SK-N-SH treated with all-trans-retinoic acid at 6 μM for 48 hours (cell line): ENCODE data around the gene SLC27A5.
A peak's percentile ranks its signal among the peaks of the same experiment; 100 is the strongest.

Source experiments
- ATAC-seq: fragments of 200-7000 bp; cut with Tn5 transposase; 3 replicates; pipeline ENCODE4 v1.9.1; 2020; ENCODE audit warnings: mild to moderate bottlenecking, moderate library complexity
- ARNTL ChIP-seq: fragments of 450-650 bp; formaldehyde crosslinking; IDR thresholded peaks from 2 replicates; pipeline ENCODE4 v1.5.0; 2020; ENCODE audit warnings: low read depth, mild to moderate bottlenecking, moderate library complexity, borderline replicate concordance
- BACH2 ChIP-seq: fragments of 250-450 bp; sonication (Bioruptor Pico); IDR thresholded peaks from 2 replicates; pipeline ENCODE4 v1.9.0; 2021; ENCODE audit warnings: mild to moderate bottlenecking, borderline replicate concordance
- ESRRG ChIP-seq: fragments of 250-450 bp; sonication (Bioruptor Pico); IDR thresholded peaks from 2 replicates; pipeline ENCODE4 v1.6.1; 2021; ENCODE audit warnings: mild to moderate bottlenecking
- GLIS3 ChIP-seq: fragments of 250-450 bp; sonication (Bioruptor Pico); IDR thresholded peaks from 2 replicates; pipeline ENCODE4 v1.5.0; 2020; ENCODE audit warnings: mild to moderate bottlenecking, moderate library complexity
- OSR1 ChIP-seq: fragments of 250-450 bp; sonication (Bioruptor Pico); IDR thresholded peaks from 2 replicates; pipeline ENCODE4 v1.8.0; 2022; ENCODE audit warnings: moderate library complexity, mild to moderate bottlenecking, inconsistent platforms
- PPARA ChIP-seq: fragments of 250-450 bp; sonication (Bioruptor Pico); IDR thresholded peaks from 2 replicates; pipeline ENCODE4 v1.5.0; 2020; ENCODE audit warnings: mild to moderate bottlenecking, borderline replicate concordance
- RARB ChIP-seq: fragments of 250-450 bp; sonication (Bioruptor Pico); IDR thresholded peaks from 2 replicates; pipeline ENCODE4 v1.8.0; 2021; ENCODE audit warnings: mild to moderate bottlenecking, moderate library complexity
- TCF4 ChIP-seq: fragments of 250-450 bp; sonication (Bioruptor Pico); IDR thresholded peaks from 2 replicates; pipeline ENCODE4 v1.8.0; 2021; ENCODE audit warnings: mild to moderate bottlenecking, moderate library complexity, borderline replicate concordance
- TOX ChIP-seq: fragments of 250-450 bp; sonication (Bioruptor Pico); IDR thresholded peaks from 2 replicates; pipeline ENCODE4 v1.8.0; 2021; ENCODE audit warnings: mild to moderate bottlenecking, moderate library complexity, borderline replicate concordance
- TSHZ2 ChIP-seq: fragments of 250-450 bp; sonication (Bioruptor Pico); IDR thresholded peaks from 2 replicates; pipeline ENCODE4 v1.5.0; 2020; ENCODE audit warnings: mild to moderate bottlenecking, moderate library complexity
- ZC3H10 ChIP-seq: fragments of 250-450 bp; sonication (Bioruptor Pico); IDR thresholded peaks from 2 replicates; pipeline ENCODE4 v1.5.1; 2021; ENCODE audit warnings: mild to moderate bottlenecking, moderate library complexity
- ZFP3 ChIP-seq: fragments of 250-450 bp; sonication (Bioruptor Pico); IDR thresholded peaks from 2 replicates; pipeline ENCODE4 v1.5.0; 2020; ENCODE audit warnings: mild to moderate bottlenecking, moderate library complexity
- ZFP30 ChIP-seq: fragments of 450-650 bp; formaldehyde crosslinking; IDR thresholded peaks from 2 replicates; pipeline ENCODE4 v1.5.0; 2022; ENCODE audit warnings: mild to moderate bottlenecking, moderate library complexity
- ZNF565 ChIP-seq: fragments of 450-650 bp; formaldehyde crosslinking; conservative IDR thresholded peaks from 2 replicates; pipeline ENCODE4 v1.5.0; 2020; ENCODE audit warnings: low read depth, mild to moderate bottlenecking, moderate library complexity
- ZNF70 ChIP-seq: fragments of 450-650 bp; formaldehyde crosslinking; IDR thresholded peaks from 2 replicates; pipeline ENCODE4 v1.5.0; 2020; ENCODE audit warnings: mild to moderate bottlenecking, moderate library complexity
- ZNF8 ChIP-seq: fragments of 450-650 bp; formaldehyde crosslinking; IDR thresholded peaks from 2 replicates; pipeline ENCODE4 v1.5.0; 2020; ENCODE audit warnings: mild to moderate bottlenecking, moderate library complexity
- TF ChIP-seq, protein P1 (sequence below): fragments of 250-450 bp; sonication (Bioruptor Pico); IDR thresholded peaks from 2 replicates; pipeline ENCODE4 v1.5.1; 2021; ENCODE audit warnings: mild to moderate bottlenecking, moderate library complexity
- TF ChIP-seq, protein P2 (sequence below): fragments of 250-450 bp; sonication (Bioruptor Pico); IDR thresholded peaks from 2 replicates; pipeline ENCODE4 v1.5.1; 2020; ENCODE audit warnings: low read depth, mild to moderate bottlenecking, moderate library complexity

SLC27A5 gene

DNA sequence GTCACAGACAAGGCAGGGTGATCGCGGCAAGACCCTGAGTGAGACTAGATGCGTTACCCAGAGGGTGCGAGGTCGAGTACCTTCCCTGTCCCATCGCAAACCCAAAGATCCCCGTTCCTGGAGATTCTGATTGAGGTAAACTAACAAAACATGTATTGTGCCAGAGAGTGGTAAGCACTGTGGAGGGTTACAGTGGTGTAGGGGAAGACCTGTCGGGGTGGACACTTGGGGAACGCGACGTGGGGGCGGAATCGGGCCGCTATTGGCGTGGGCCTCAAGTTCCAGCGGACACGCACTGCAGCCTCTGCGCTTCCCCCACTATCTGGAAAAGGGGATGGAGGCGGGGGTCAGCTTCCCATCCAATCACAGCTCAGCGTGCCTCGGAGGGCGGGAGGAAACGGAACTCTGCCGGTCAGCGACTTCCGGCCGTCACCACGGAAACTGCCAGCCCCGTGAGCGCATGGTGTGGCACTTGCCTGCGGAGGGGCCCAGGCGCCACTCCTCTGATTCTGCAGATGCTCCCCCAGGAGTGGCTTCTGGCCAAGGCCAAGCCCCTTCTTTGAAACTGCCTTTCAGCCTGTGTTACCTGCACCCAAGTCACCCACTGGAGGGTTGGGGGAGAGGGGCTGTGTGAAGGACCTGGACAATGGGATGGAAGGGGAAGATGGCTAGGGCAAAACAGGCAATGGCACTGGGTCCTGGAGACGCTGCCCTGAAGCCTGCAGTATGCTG lies 47.6 kb upstream of the SLC27A5 start:
- TF ChIP-seq ZNF565 (CRISPR knock-in tag), result peak; percentile 72; the same call in 1 of the 2 replicates
- 0 out of 2 replicates have a peak, but pooled peaks have one; percentile 5 for TF ChIP-seq ZC3H10
- TF ChIP-seq TSHZ2 (CRISPR knock-in tag), result 0 out of 2 replicates have a peak, but pooled peaks have one; percentile 23
- no peak for TF ChIP-seq TOX (CRISPR knock-in tag)
- no peak for TF ChIP-seq ARNTL (CRISPR knock-in tag)
- 0 out of 2 replicates have a peak, but pooled peaks have one; percentile 32 for TF ChIP-seq ZNF70 (CRISPR knock-in tag)
- peak; percentile 6; the same call in 1 of the 2 replicates for TF ChIP-seq GLIS3
- ATAC-seq, result peak; percentile 71

DNA sequence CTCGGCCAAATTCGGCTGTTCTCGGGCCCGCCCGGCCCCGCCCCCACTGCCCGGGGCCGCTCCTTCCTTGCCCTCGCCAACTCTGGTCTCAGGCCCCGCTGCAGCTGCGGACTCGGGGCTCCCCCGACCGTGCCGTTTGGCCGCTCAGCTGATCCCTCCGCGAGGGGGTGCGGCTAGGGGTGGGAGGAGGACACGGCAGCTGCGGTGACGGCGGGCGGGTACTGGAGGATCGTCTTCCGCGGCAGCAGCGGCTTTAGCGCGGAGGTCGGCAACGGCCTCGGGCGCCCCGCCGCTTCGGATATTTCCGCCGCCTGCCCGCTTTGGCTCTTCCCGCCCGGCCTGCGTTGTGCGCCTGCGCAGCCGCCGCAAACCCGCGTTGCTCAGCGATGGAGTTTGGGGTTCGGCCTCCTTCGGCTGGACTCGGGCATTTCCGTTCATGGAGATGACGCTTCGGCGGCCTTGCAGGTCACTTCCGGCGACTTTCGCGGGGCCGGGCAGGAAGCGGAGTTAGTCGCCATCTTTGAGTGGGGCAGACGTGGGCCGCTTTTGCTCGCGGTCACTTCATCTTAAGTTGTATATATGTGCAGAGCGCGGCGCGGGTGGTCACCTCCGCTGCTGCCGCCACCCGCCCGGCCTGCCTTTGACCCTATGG lies 47.0 kb upstream of the SLC27A5 start:
- no peak for TF ChIP-seq TOX (CRISPR knock-in tag)
- TF ChIP-seq, protein P1, sequence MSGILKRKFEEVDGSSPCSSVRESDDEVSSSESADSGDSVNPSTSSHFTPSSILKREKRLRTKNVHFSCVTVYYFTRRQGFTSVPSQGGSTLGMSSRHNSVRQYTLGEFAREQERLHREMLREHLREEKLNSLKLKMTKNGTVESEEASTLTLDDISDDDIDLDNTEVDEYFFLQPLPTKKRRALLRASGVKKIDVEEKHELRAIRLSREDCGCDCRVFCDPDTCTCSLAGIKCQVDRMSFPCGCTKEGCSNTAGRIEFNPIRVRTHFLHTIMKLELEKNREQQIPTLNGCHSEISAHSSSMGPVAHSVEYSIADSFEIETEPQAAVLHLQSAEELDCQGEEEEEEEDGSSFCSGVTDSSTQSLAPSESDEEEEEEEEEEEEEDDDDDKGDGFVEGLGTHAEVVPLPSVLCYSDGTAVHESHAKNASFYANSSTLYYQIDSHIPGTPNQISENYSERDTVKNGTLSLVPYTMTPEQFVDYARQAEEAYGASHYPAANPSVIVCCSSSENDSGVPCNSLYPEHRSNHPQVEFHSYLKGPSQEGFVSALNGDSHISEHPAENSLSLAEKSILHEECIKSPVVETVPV (CRISPR knock-in tag), result no peak
- no peak for TF ChIP-seq ZNF70 (CRISPR knock-in tag)
- TF ChIP-seq RARB (CRISPR knock-in tag), result no peak
- no peak for TF ChIP-seq PPARA (CRISPR knock-in tag)
- TF ChIP-seq, protein P2, sequence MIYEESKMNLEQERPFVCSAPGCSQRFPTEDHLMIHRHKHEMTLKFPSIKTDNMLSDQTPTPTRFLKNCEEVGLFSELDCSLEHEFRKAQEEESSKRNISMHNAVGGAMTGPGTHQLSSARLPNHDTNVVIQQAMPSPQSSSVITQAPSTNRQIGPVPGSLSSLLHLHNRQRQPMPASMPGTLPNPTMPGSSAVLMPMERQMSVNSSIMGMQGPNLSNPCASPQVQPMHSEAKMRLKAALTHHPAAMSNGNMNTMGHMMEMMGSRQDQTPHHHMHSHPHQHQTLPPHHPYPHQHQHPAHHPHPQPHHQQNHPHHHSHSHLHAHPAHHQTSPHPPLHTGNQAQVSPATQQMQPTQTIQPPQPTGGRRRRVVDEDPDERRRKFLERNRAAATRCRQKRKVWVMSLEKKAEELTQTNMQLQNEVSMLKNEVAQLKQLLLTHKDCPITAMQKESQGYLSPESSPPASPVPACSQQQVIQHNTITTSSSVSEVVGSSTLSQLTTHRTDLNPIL, result no peak
- no peak for TF ChIP-seq ZFP3 (CRISPR knock-in tag)
- TF ChIP-seq OSR1 (CRISPR knock-in tag), result no peak
- no peak for TF ChIP-seq ZNF8 (CRISPR knock-in tag)
- no peak for TF ChIP-seq ZNF565 (CRISPR knock-in tag)
- TF ChIP-seq TCF4, result no peak
- no peak for TF ChIP-seq ZFP30 (CRISPR knock-in tag)
- no peak for TF ChIP-seq GLIS3
- no peak for TF ChIP-seq BACH2 (CRISPR knock-in tag)
- no peak for TF ChIP-seq TSHZ2 (CRISPR knock-in tag)
- ATAC-seq, result peak; percentile 72

GRCh38 chr19:58558066-58558622 lies 46.4 kb upstream of the SLC27A5 start, which contains the start of gene UBE2M:
Gene UBE2M (minus strand): TSS chr19:58558611. CDS start chr19:58558381, 230 bp downstream.
- no peak for ATAC-seq
- TF ChIP-seq ESRRG (CRISPR knock-in tag) (no peak), PPARA (CRISPR knock-in tag) (no peak)
